HEK293 (cell line): Measurements from ENCODE around the gene NEIL1.
"Not testable (repeated sequence)": the region's sequence is repeated elsewhere in the genome, so short reads cannot be mapped to it uniquely, and the experiment has no call there.

Source experiments
- CTCF ChIA-PET: fragments of 350-600 bp; formaldehyde crosslinking; extraction: SDS; loops from one replicate; lab custom pipeline; 2021; ENCODE audit warnings: antibody characterized with exemption; lab: Yijun Ruan, JAX
- POLR2A ChIA-PET: fragments of 300-600 bp; formaldehyde crosslinking; extraction: SDS; loops from one replicate; lab custom pipeline; 2020; ENCODE audit warnings: antibody characterized with exemption, inconsistent platforms; lab: Yijun Ruan, JAX
- H3K27ac ChIP-seq: fragments of 200-500 bp; sonication (Bioruptor generic); 2 replicates; pipeline ENCODE4 v1.5.1; 2014; ENCODE audit warnings: low read depth, low read length, control low read depth, inconsistent platforms; ENCODE audit errors: extremely low read depth
- H3K36me3 ChIP-seq, 2 experiments: fragments of 200-500 bp in 1 of 2; sonication (Bioruptor generic) in 1 of 2; 1 replicate in 1 of 2; 2 replicates in 1 of 2; pipeline ENCODE4 v1.5.1; 2014 to 2017; ENCODE audit warnings: inconsistent platforms in 2 of 2, low read length in 2 of 2; ENCODE audit not compliant: control insufficient read depth in 2 of 2, insufficient read depth in 1 of 2
- H3K4me1 ChIP-seq: fragments of 200-500 bp; sonication (Bioruptor generic); 2 replicates; pipeline ENCODE4 v1.5.1; 2014; ENCODE audit warnings: mild to moderate bottlenecking, low read length, inconsistent platforms; ENCODE audit not compliant: control insufficient read depth, insufficient read depth
- H3K4me3 ChIP-seq: 2 replicates; pipeline ENCODE4 v1.5.1; 2011; ENCODE audit warnings: low read depth, mild to moderate bottlenecking, control low read depth, low read length, moderate library complexity
- H3K9me3 ChIP-seq: fragments of 200-500 bp; sonication (Bioruptor generic); 2 replicates; pipeline ENCODE4 v1.5.1; 2014; ENCODE audit warnings: low read depth, low read length, inconsistent platforms; ENCODE audit not compliant: control insufficient read depth, insufficient read depth
- ATF2 ChIP-seq: fragments of 450-650 bp; formaldehyde crosslinking; IDR thresholded peaks from 2 replicates; pipeline ENCODE4 v1.5.1; 2016; ENCODE audit warnings: missing biosample characterization, missing genetic modification characterization, low read depth
- CTCF ChIP-seq: fragments of 450-650 bp; formaldehyde crosslinking; IDR thresholded peaks from 2 replicates; pipeline ENCODE4 v1.5.1; 2016; ENCODE audit warnings: missing biosample characterization, missing genetic modification characterization
- ZBTB8A ChIP-seq: fragments of 450-650 bp; formaldehyde crosslinking; IDR thresholded peaks from 2 replicates; pipeline ENCODE4 v1.5.1; 2016; ENCODE audit warnings: missing biosample characterization, missing genetic modification characterization
- ZNF133 ChIP-seq: fragments of 450-650 bp; formaldehyde crosslinking; IDR thresholded peaks from 2 replicates; pipeline ENCODE4 v1.5.1; 2016; ENCODE audit warnings: missing biosample characterization, missing genetic modification characterization
- ZNF362 ChIP-seq: fragments of 450-650 bp; formaldehyde crosslinking; IDR thresholded peaks from 2 replicates; pipeline ENCODE4 v1.5.1; 2016; ENCODE audit warnings: missing biosample characterization, missing genetic modification characterization
- ZNF423 ChIP-seq: fragments of 450-650 bp; formaldehyde crosslinking; IDR thresholded peaks from 2 replicates; pipeline ENCODE4 v1.5.1; 2016; ENCODE audit warnings: missing biosample characterization, missing genetic modification characterization
- ZNF518A ChIP-seq: fragments of 450-650 bp; formaldehyde crosslinking; conservative IDR thresholded peaks from 2 replicates; pipeline ENCODE4 v1.5.1; 2016; ENCODE audit warnings: low read depth, missing biosample characterization, missing genetic modification characterization

NEIL1 gene

GRCh38 chr15:75328493-75329314, 18.1 kb upstream of the NEIL1 start:
- ChIA-PET POLR2A (interaction anchor here (0.8 kb wide), 1 partner anchor 19 kb away, joined by 3 read pairs; no protein-coding TSS in a partner anchor), CTCF (interaction anchor here (0.5 to 0.9 kb wide), 4 partner anchors 31 to 356 kb away, joined by 3 to 5 read pairs (median 4); partner anchors contain the start of gene MAN2C1)
- TF ChIP-seq ZNF423 (tag by site-specific recombination) (no peak), ATF2 (tag by site-specific recombination) (no peak), CTCF (peak; percentile 39; the same call in 1 of the 2 replicates)

DNA sequence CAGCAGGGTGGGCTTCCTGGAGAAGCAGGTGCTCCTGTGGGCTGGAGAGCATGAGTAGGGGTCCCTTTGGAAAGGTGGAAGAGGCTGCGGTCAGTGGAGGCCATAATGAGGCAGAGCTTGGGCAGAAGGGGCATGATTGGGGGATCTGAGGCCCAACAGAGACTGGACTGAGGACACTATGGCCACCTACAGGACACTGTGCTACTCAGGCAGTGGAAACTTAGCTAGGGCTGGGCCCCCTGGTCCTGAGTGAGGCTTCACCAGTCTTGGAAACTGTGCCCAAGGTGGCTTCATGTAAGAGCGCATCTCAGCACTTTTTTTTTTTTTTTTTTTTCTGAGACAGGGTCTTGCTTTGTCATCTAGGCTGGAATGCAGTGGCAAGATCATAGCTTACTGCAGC, 17.3 kb upstream of the NEIL1 start:
- Histone ChIP-seq H3K36me3 (no peaks in the 10 kb centered on the region), H3K4me3 (no peak overlapping the region), H3K9me3 (no peaks in the 10 kb centered on the region), H3K4me1 (no peaks in the 10 kb centered on the region), H3K27ac (no peak overlapping the region)
- ChIA-PET POLR2A (interaction anchor here (0.7 to 0.8 kb wide), 2 partner anchors 18 to 263 kb away, joined by 3 to 8 read pairs; no protein-coding TSS in a partner anchor), CTCF (interaction anchor here (0.6 kb wide), 1 partner anchor 541 kb away, joined by 7 read pairs; no protein-coding TSS in a partner anchor)
- TF ChIP-seq CTCF (peak; percentile 30; the same call in 1 of the 2 replicates), ZNF133 (tag by site-specific recombination) (no peak)

More at GRCh38 chr15:75328493-75329314, 18.1 kb upstream of the NEIL1 start:
- H3K36me3 ChIP-seq = no peaks in the 10 kb centered on the region
- no peak overlapping the region for H3K4me3 ChIP-seq
- no peaks in the 10 kb centered on the region for H3K9me3 ChIP-seq
- no peaks in the 10 kb centered on the region for H3K4me1 ChIP-seq
- H3K27ac ChIP-seq = no peak overlapping the region

GRCh38 chr15:75332093-75332492, 14.7 kb upstream of the NEIL1 start:
- H3K4me1 ChIP-seq, H3K9me3 ChIP-seq, H3K27ac ChIP-seq, POLR2A ChIA-PET, H3K36me3 ChIP-seq, H3K4me3 ChIP-seq: not testable (repeated sequence)
- CTCF ChIA-PET = interaction anchor here (0.7 kb wide), 1 partner anchor 751 kb away, joined by 7 read pairs; no protein-coding TSS in a partner anchor

DNA sequence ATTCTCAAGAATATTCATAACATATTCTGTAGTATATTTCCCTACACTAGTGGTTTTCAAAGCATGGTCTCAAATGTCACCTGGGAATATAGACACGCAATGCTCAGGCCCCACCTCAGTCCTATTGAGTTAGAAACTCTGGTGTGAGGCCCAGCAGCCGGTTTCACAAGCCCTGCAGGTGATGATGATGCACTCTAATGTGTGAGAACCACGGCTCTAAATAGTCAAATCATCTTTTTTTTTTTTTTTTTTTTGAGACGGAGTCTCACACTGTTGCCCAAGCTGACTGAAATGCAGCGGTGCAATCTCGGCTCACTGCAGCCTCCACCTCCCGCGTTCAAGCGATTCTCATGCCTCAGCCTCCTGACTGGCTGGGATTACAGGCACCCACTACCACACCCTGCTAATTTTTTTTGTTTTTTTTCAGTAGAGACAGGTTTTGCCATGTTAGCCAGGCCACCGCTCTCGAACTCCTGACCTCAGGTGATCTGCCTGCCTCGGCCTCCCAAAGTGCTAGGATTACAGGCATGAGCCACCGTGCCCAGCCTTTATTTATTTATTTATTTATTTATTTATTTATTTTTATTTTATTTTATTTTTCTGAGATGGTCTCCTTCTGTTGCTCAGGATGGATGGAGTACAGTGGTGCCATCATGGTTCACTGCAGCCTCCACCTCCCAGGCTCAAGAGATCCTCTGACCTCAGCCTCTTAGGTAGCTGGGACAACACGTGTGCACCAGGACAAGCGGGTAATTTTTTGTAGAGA, 13.0 kb upstream of the NEIL1 start:
- not testable (repeated sequence) for H3K36me3 ChIP-seq, H3K27ac ChIP-seq, H3K9me3 ChIP-seq, H3K4me1 ChIP-seq, H3K4me3 ChIP-seq
- ChIA-PET CTCF (interaction anchor here (0.7 to 1.9 kb wide), 4 partner anchors 26 to 564 kb away, joined by 3 to 8 read pairs (median 4); partner anchors contain the start of gene SNX33), POLR2A (interaction anchor here (1.8 to 3.0 kb wide), 3 partner anchors 28 to 132 kb away, joined by 4 to 15 read pairs (median 4); partner anchors contain the start of genes C15orf39 and MAN2C1)
- TF ChIP-seq ZNF362 (tag by site-specific recombination) = 0 out of 2 replicates have a peak, but pooled peaks have one; percentile 61
- TF ChIP-seq ZBTB8A (tag by site-specific recombination) = peak; percentile 30; the same call in 1 of the 2 replicates
- peak; percentile 63; the same call in 1 of the 2 replicates for TF ChIP-seq ZNF518A
